ENCODE results near the gene GRIN2C. TPM values are rescaled to one million over a fixed set of nuclear protein-coding genes. Genes with fewer than 3 reads are reported as not detected.
A peak's percentile ranks its signal among the peaks of the same experiment; 100 is the strongest.

The GRIN2C gene
- total RNA-seq, 4 donors from 2014 or later, result 0.17 to 2.5 (median 0.50) TPM

- Histone ChIP-seq H3K36me3 (no peaks in the 10 kb centered on the region), H3K27ac (replicated peaks in 1 of 4) (no peak overlapping the region), H3K27me3 (peaks cover 9 to 72% (median 20%) of the 10 kb centered on the region in 4 donors), H3K4me1 (peaks cover 6 to 14% (median 10%) of the 10 kb centered on the region in 4 donors), H3K4me3 (no peak overlapping the region), H3K9me3 (no peaks in the 10 kb centered on the region)
- intact Hi-C loops (cut with DNase I), result no loop called here
- no peak for TF ChIP-seq CTCF (IDR thresholded peaks at IDR 0.05)
- no peak for TF ChIP-seq EP300 (IDR thresholded peaks at IDR 0.05)
- no peak for TF ChIP-seq POLR2A (IDR thresholded peaks at IDR 0.05; ENCODE audit: low read depth)
- TF ChIP-seq POLR2AphosphoS5 (IDR thresholded peaks at IDR 0.05), result no peak
- no peak for DNase-seq (ENCODE audit: extremely low spot score)
- WGBS, result 79% methylated on average over 9 of the region's 9 CpGs
These were observed 10.9 kb downstream of the GRIN2C start for GRCh38 chr17:74848656-74849399.

GRCh38 chr17:74846621-74847020 lies 13.1 kb downstream of the GRIN2C start:
- H3K27me3 ChIP-seq, result peaks cover 0 to 60% (median 4%) of the 10 kb centered on the region in 4 donors
- 86% methylated on average over 15 of the region's 16 CpGs for WGBS
- H3K36me3 ChIP-seq, result no peaks in the 10 kb centered on the region
- TF ChIP-seq EP300 (IDR thresholded peaks at IDR 0.05) (no peak), POLR2AphosphoS5 (IDR thresholded peaks at IDR 0.05) (no peak), CTCF (IDR thresholded peaks at IDR 0.05) (no peak), POLR2A (IDR thresholded peaks at IDR 0.05; ENCODE audit: low read depth) (no peak)
- no peak overlapping the region for H3K27ac ChIP-seq (replicated peaks in 1 of 4)
- H3K4me3 ChIP-seq, result no peak overlapping the region
- no peaks in the 10 kb centered on the region for H3K9me3 ChIP-seq
- DNase-seq (ENCODE audit: extremely low spot score), result no peak
- peaks cover 8 to 19% (median 18%) of the 10 kb centered on the region in 4 donors for H3K4me1 ChIP-seq
- intact Hi-C loops (cut with DNase I), result no loop called here

GRCh38 chr17:74843352-74843627 lies 16.4 kb downstream of the GRIN2C start:
- 67% methylated on average over 2 of the region's 26 CpGs for WGBS
- Histone ChIP-seq H3K9me3 (no peaks in the 10 kb centered on the region), H3K27ac (replicated peaks in 1 of 4) (no peak overlapping the region), H3K36me3 (peaks cover 0 to 3% (median 0%) of the 10 kb centered on the region in 4 donors), H3K27me3 (peaks cover 0 to 34% (median 0%) of the 10 kb centered on the region in 4 donors), H3K4me3 (peak overlapping the region; percentile 45 to 65 (median 50)), H3K4me1 (peaks cover 21 to 38% (median 36%) of the 10 kb centered on the region in 4 donors)
- intact Hi-C loops (cut with DNase I), result no loop called here
- TF ChIP-seq EP300 (IDR thresholded peaks at IDR 0.05) (no peak), CTCF (IDR thresholded peaks at IDR 0.05) (no peak), POLR2A (IDR thresholded peaks at IDR 0.05; ENCODE audit: low read depth) (no peak), POLR2AphosphoS5 (IDR thresholded peaks at IDR 0.05) (no peak)
- no peak for DNase-seq (ENCODE audit: extremely low spot score)

- H3K27me3 ChIP-seq, result peaks cover 0 to 34% (median 0%) of the 10 kb centered on the region in 4 donors
- peaks cover 0 to 8% (median 0%) of the 10 kb centered on the region in 4 donors for H3K36me3 ChIP-seq
- 0% methylated on average over 27 of the region's 88 CpGs for WGBS
- no peaks in the 10 kb centered on the region for H3K9me3 ChIP-seq
- H3K4me3 ChIP-seq, result peak overlapping the region; percentile 45 to 65 (median 50)
- TF ChIP-seq CTCF (IDR thresholded peaks at IDR 0.05), result peak; percentile 66 to 70 (median 67)
- no peak for TF ChIP-seq EP300 (IDR thresholded peaks at IDR 0.05)
- peaks cover 21 to 38% (median 36%) of the 10 kb centered on the region in 4 donors for H3K4me1 ChIP-seq
- H3K27ac ChIP-seq (replicated peaks in 1 of 4), result peak overlapping the region in 1 of 4 donors; percentile 71
- intact Hi-C loops (cut with DNase I), result no loop called here
- DNase-seq (ENCODE audit: extremely low spot score), result no peak
These were observed 16.9 kb downstream of the GRIN2C start for GRCh38 chr17:74842599-74843351.

Measured in esophagus muscularis mucosa (tissue), 4 donors.